MM.1S (cell line): ENCODE results near the gene XRRA1.

ENCODE experiments used
- DNase-seq: peaks from one replicate; pipeline ENCODE4 v3.0.0-alpha.2; 2015
- H2AFZ ChIP-seq: fragments of 300-600 bp; sonication (generic); 2 replicates; pipeline ENCODE4 v1.6.0; 2016; ENCODE audit warnings: antibody characterized with exemption, low read length
- H3F3A ChIP-seq: fragments of 300-600 bp; sonication (generic); 2 replicates; pipeline ENCODE4 v1.6.1; 2016; ENCODE audit warnings: mild to moderate bottlenecking, antibody characterized with exemption, low read length, moderate library complexity, mixed read lengths; ENCODE audit not compliant: insufficient read depth
- H3K27ac ChIP-seq: fragments of 300-600 bp; sonication (generic); 2 replicates; pipeline ENCODE4 v1.5.1; 2016; ENCODE audit warnings: mild to moderate bottlenecking, low read length
- H3K27me3 ChIP-seq: fragments of 300-600 bp; sonication (generic); replicated peaks from 2 replicates; pipeline ENCODE4 v1.6.0; 2016; ENCODE audit warnings: low read length; ENCODE audit not compliant: insufficient read depth
- H3K36me3 ChIP-seq: fragments of 300-600 bp; sonication (generic); replicated peaks from 2 replicates; pipeline ENCODE4 v1.6.1; 2016; ENCODE audit warnings: mild to moderate bottlenecking, low read length, mixed read lengths; ENCODE audit not compliant: insufficient read depth
- H3K4me1 ChIP-seq: fragments of 300-600 bp; sonication (generic); 2 replicates; pipeline ENCODE4 v1.6.1; 2016; ENCODE audit warnings: low read length, mixed read lengths
- H3K4me2 ChIP-seq: fragments of 300-600 bp; sonication (generic); 2 replicates; pipeline ENCODE4 v1.6.0; 2016; ENCODE audit warnings: low read depth, low read length
- H3K4me3 ChIP-seq: fragments of 300-600 bp; sonication (generic); 2 replicates; pipeline ENCODE4 v1.5.1; 2016; ENCODE audit warnings: low read length, mixed read lengths
- H3K79me2 ChIP-seq: fragments of 300-600 bp; sonication (generic); 2 replicates; pipeline ENCODE4 v1.6.1; 2016; ENCODE audit warnings: mixed run types, low read length, mixed read lengths
- H3K9ac ChIP-seq: fragments of 300-600 bp; sonication (generic); 2 replicates; pipeline ENCODE4 v1.6.1; 2016; ENCODE audit warnings: low read length, mixed read lengths
- H3K9me2 ChIP-seq: fragments of 300-600 bp; sonication (generic); replicated peaks from 2 replicates; pipeline ENCODE4 v1.6.1; 2016; ENCODE audit warnings: mild to moderate bottlenecking, low read length, mixed read lengths; ENCODE audit not compliant: insufficient read depth
- H3K9me3 ChIP-seq: fragments of 300-600 bp; sonication (generic); replicated peaks from 2 replicates; pipeline ENCODE4 v1.6.1; 2016; ENCODE audit warnings: mild to moderate bottlenecking, low read length, mixed read lengths; ENCODE audit not compliant: insufficient read depth
- H4K20me1 ChIP-seq: fragments of 300-600 bp; sonication (generic); 2 replicates; pipeline ENCODE4 v1.6.1; 2016; ENCODE audit warnings: mild to moderate bottlenecking, low read length, moderate library complexity, mixed read lengths; ENCODE audit not compliant: insufficient read depth
- CTCF ChIP-seq: fragments of 300-600 bp; sonication (generic); IDR thresholded peaks from 2 replicates; pipeline ENCODE4 v1.5.1; 2016; ENCODE audit warnings: antibody characterized with exemption, low read length, mixed read lengths
- EZH2 ChIP-seq: fragments of 300-600 bp; sonication (generic); optimal IDR thresholded peaks from 2 replicates; pipeline ENCODE3; 2017; ENCODE audit warnings: low read depth, mild to moderate bottlenecking, antibody characterized with exemption, low read length, mixed read lengths
- EZH2phosphoT487 ChIP-seq: fragments of 300-600 bp; sonication (generic); IDR thresholded peaks from 2 replicates; pipeline ENCODE4 v1.6.1; 2018; ENCODE audit warnings: antibody characterized with exemption, low read length

The XRRA1 gene

DNA sequence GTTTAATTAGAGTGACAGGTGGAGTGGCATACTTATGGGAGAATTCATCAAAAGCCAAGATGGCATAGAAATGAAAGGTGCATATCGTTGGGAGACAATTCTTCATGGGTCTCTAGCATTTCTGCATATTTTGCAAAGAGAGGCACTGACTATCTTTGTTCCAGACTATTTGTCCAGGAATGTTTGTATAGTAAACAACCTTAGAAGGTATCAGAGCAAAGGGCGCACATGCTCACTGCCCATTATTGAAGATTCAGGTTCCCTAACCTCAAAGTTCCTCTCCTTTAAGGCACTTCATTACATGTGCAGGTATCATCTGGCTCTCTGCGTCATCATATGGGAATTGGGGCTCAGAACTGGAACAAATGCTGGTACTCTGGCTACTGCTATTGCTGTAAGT lies 35.2 kb upstream of the XRRA1 start:
- no peaks in the 10 kb centered on the region for H3K9me3 ChIP-seq
- no peaks in the 10 kb centered on the region for H3K36me3 ChIP-seq
- no peak overlapping the region for H3K27ac ChIP-seq
- no peak overlapping the region for H3K4me2 ChIP-seq
- H3K9me2 ChIP-seq = no peaks in the 10 kb centered on the region
- peaks cover 49% of the 10 kb centered on the region for H3F3A ChIP-seq
- H3K4me3 ChIP-seq = no peak overlapping the region
- H4K20me1 ChIP-seq = no peaks in the 10 kb centered on the region
- no peak for DNase-seq
- H3K4me1 ChIP-seq = no peaks in the 10 kb centered on the region
- H3K9ac ChIP-seq = no peak overlapping the region
- no peaks in the 10 kb centered on the region for H3K27me3 ChIP-seq
- no peak for TF ChIP-seq EZH2
- TF ChIP-seq CTCF = no peak
- no peak for TF ChIP-seq EZH2phosphoT487
- H3K79me2 ChIP-seq = peaks cover 3% of the 10 kb centered on the region
- H2AFZ ChIP-seq = no peak overlapping the region

- Histone ChIP-seq H3K4me2 (no peak overlapping the region), H4K20me1 (no peaks in the 10 kb centered on the region), H2AFZ (no peak overlapping the region), H3K27ac (no peak overlapping the region), H3K9me2 (no peaks in the 10 kb centered on the region), H3K9me3 (no peaks in the 10 kb centered on the region), H3F3A (peaks cover 35% of the 10 kb centered on the region), H3K79me2 (peaks cover 4% of the 10 kb centered on the region; the same call in 1 of the 2 replicates), H3K36me3 (peaks cover 8% of the 10 kb centered on the region; the same call in 1 of the 2 replicates), H3K4me1 (no peaks in the 10 kb centered on the region), H3K4me3 (no peak overlapping the region), H3K27me3 (no peaks in the 10 kb centered on the region), H3K9ac (no peak overlapping the region)
- no peak for DNase-seq
- TF ChIP-seq EZH2phosphoT487 (no peak), CTCF (no peak), EZH2 (no peak)
Observed at GRCh38 chr11:74981888-74982287, 33.0 kb upstream of the XRRA1 start.

GRCh38 chr11:74980634-74981033 lies 31.7 kb upstream of the XRRA1 start:
- H3K4me1 ChIP-seq = no peaks in the 10 kb centered on the region
- no peak overlapping the region for H2AFZ ChIP-seq
- H3K4me2 ChIP-seq = no peak overlapping the region
- H3K36me3 ChIP-seq = peaks cover 8% of the 10 kb centered on the region; the same call in 1 of the 2 replicates
- no peaks in the 10 kb centered on the region for H3K9me2 ChIP-seq
- no peak for TF ChIP-seq EZH2
- no peak overlapping the region for H3K9ac ChIP-seq
- no peaks in the 10 kb centered on the region for H3K9me3 ChIP-seq
- H4K20me1 ChIP-seq = no peaks in the 10 kb centered on the region; the same call in 1 of the 2 replicates
- H3K4me3 ChIP-seq = no peak overlapping the region
- H3K27me3 ChIP-seq = no peaks in the 10 kb centered on the region
- no peak for DNase-seq
- H3K27ac ChIP-seq = no peak overlapping the region
- H3F3A ChIP-seq = peaks cover 23% of the 10 kb centered on the region
- H3K79me2 ChIP-seq = peaks cover 12% of the 10 kb centered on the region

DNA sequence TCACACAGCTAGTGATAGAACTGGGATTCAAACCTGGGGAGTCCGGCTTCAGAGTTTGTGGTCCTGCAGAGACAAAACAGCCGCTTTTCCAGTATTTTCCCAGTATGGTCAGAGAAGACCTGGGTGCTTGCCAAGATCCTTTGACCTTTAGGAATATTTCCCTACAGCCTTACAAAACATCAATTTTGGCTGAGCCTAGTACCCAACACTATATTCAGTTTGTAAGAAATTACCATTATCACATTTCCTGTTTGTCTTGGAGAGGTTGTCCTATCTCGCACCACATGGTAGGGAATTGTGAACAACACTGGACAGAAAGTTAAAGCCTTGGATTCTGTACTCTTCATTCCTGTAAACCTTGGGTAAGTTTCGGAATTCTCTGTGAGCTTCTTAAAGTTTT lies 29.1 kb upstream of the XRRA1 start:
- H3K4me1 ChIP-seq = no peaks in the 10 kb centered on the region
- no peak overlapping the region for H2AFZ ChIP-seq
- H4K20me1 ChIP-seq = peaks cover 12% of the 10 kb centered on the region
- H3K27ac ChIP-seq = no peak overlapping the region
- H3K36me3 ChIP-seq = peaks cover 27% of the 10 kb centered on the region; the same call in 1 of the 2 replicates
- H3K9me2 ChIP-seq = no peaks in the 10 kb centered on the region
- TF ChIP-seq EZH2 = no peak
- no peak for TF ChIP-seq EZH2phosphoT487
- no peak for TF ChIP-seq CTCF
- H3K79me2 ChIP-seq = peaks cover 38% of the 10 kb centered on the region
- no peak overlapping the region for H3K4me2 ChIP-seq
- no peak overlapping the region for H3K9ac ChIP-seq
- no peak overlapping the region for H3K4me3 ChIP-seq
- H3K27me3 ChIP-seq = no peaks in the 10 kb centered on the region
- H3F3A ChIP-seq = peaks cover 9% of the 10 kb centered on the region; the same call in 1 of the 2 replicates
- no peak for DNase-seq
- no peaks in the 10 kb centered on the region for H3K9me3 ChIP-seq
